Body of pancreas (tissue), 4 donors: ENCODE results near the gene ANKRD22. TPM values are rescaled to one million over a fixed set of nuclear protein-coding genes. Genes with fewer than 3 reads are reported as not detected.

Experiments
- ATAC-seq: fragments of 150-250 bp; one replicate; pipeline ENCODE4 v1.9.1; 2016
- DNase-seq, 4 donors: peaks; one replicate each; pipeline ENCODE4 v3.0.0-alpha.2; 2019
- H3K27ac ChIP-seq, 4 donors: fragments of 200-600 bp; sonication (generic); 1 replicate in 3 of 4; 2 replicates in 1 of 4; pipeline versions ENCODE4 v1.5.1 to v1.6.1; 2016 to 2019; ENCODE audit warnings: mild to moderate bottlenecking in 1 of 4, mixed read lengths in 1 of 4, moderate library complexity in 1 of 4
- H3K27me3 ChIP-seq, 2 donors: fragments of 200-600 bp; sonication (generic); one replicate each; pipeline ENCODE4 v1.6.0; 2016; ENCODE audit warnings: mild to moderate bottlenecking in 1 of 2
- H3K36me3 ChIP-seq, 2 donors: fragments of 200-600 bp; sonication (generic); replicated peaks in 1 of 2; 2 replicates each; pipeline ENCODE4 v1.5.1; 2016; ENCODE audit warnings: low read depth in 2 of 2; ENCODE audit not compliant: insufficient read depth in 1 of 2
- H3K4me1 ChIP-seq: fragments of 200-600 bp; sonication (generic); one replicate; pipeline ENCODE4 v1.6.0; 2016
- H3K4me3 ChIP-seq, 2 donors: fragments of 200-600 bp; sonication (generic); 1 replicate in 1 of 2; 2 replicates in 1 of 2; pipeline ENCODE4 v1.5.1; 2016 to 2019
- H3K9me3 ChIP-seq, 3 donors: fragments of 200-600 bp; sonication (generic); 1 replicate in 2 of 3; 2 replicates in 1 of 3; pipeline ENCODE4 v1.5.1; 2016
- CTCF ChIP-seq, 7 experiments: fragments of 450-650 bp in 4 of 7; fragments of 200-600 bp in 3 of 7; sonication (generic) in 3 of 7; IDR thresholded peaks; one replicate each; pipeline ENCODE4 v1.5.1; 2016 to 2019; ENCODE audit warnings: antibody characterized with exemption in 7 of 7
- POLR2A ChIP-seq, 3 donors: fragments of 450-650 bp; IDR thresholded peaks; one replicate each; pipeline ENCODE4 v1.6.1; 2016; ENCODE audit warnings: antibody characterized with exemption in 3 of 3, mild to moderate bottlenecking in 2 of 3
- WGBS, 2 donors: methylation state at CpG; one replicate each; pipeline ENCODE4 v1.1.5; 2017; 5-methylcytosine and 5-hydroxymethylcytosine counted together
- intact Hi-C: fragments of 100-400 bp; cut with DNase I; formaldehyde crosslinking; loops from one replicate; pipeline ENCODE4 v1.15.1; 2023
- total RNA-seq, 2 donors: library from RNA; depleted of rRNA; stranded (reverse); fragments of >200 nt; gene quantifications; one replicate each; pipeline ENCODE4 v1.1.0, GENCODE V29; 2016

The ANKRD22 gene
- total RNA-seq, 2 donors from 2014 or later = 5.9 to 13.5 TPM

GRCh38 chr10:88873757-88874156 is 22.1 kb upstream of the ANKRD22 start:
- TF ChIP-seq CTCF (IDR thresholded peaks at IDR 0.05) (no peak), POLR2A (IDR thresholded peaks at IDR 0.05) (no peak)
- H3K36me3 ChIP-seq = no peaks in the 10 kb centered on the region
- no peaks in the 10 kb centered on the region for H3K9me3 ChIP-seq
- ATAC-seq (no peak), DNase-seq (no peak)
- 29 to 39% methylated on average over 2 of the region's 2 CpGs for WGBS, 2 donors
- H3K27ac ChIP-seq = no peak overlapping the region
- intact Hi-C loops = no loop called here
- H3K4me3 ChIP-seq = no peak overlapping the region
- no peaks in the 10 kb centered on the region for H3K4me1 ChIP-seq
- no peaks in the 10 kb centered on the region for H3K27me3 ChIP-seq

GRCh38 chr10:88870089-88870488 is 18.4 kb upstream of the ANKRD22 start:
- no peak for DNase-seq
- Histone ChIP-seq H3K27me3 (no peaks in the 10 kb centered on the region), H3K27ac (no peak overlapping the region), H3K4me3 (no peak overlapping the region), H3K36me3 (no peaks in the 10 kb centered on the region), H3K9me3 (no peaks in the 10 kb centered on the region), H3K4me1 (no peaks in the 10 kb centered on the region)
- ATAC-seq = no peak
- no peak for TF ChIP-seq CTCF (IDR thresholded peaks at IDR 0.05)
- no peak for TF ChIP-seq POLR2A (IDR thresholded peaks at IDR 0.05)
- intact Hi-C loops = no loop called here

- WGBS, 2 donors = 82 to 88% methylated on average over 2 of the region's 2 CpGs
- TF ChIP-seq POLR2A (IDR thresholded peaks at IDR 0.05) = no peak
- TF ChIP-seq CTCF (IDR thresholded peaks at IDR 0.05) = no peak
- intact Hi-C loops = no loop called here
- ATAC-seq (no peak), DNase-seq (no peak)
- H3K4me3 ChIP-seq = no peak overlapping the region
- no peaks in the 10 kb centered on the region for H3K4me1 ChIP-seq
- H3K27me3 ChIP-seq = no peaks in the 10 kb centered on the region
- H3K9me3 ChIP-seq = no peaks in the 10 kb centered on the region
- no peaks in the 10 kb centered on the region for H3K36me3 ChIP-seq
- H3K27ac ChIP-seq = no peak overlapping the region
These were observed 14.8 kb upstream of the ANKRD22 start for GRCh38 chr10:88866454-88866853.

- Histone ChIP-seq H3K9me3 (no peaks in the 10 kb centered on the region), H3K4me1 (no peaks in the 10 kb centered on the region), H3K27ac (no peak overlapping the region), H3K4me3 (no peak overlapping the region), H3K27me3 (no peaks in the 10 kb centered on the region), H3K36me3 (no peaks in the 10 kb centered on the region)
- peak; percentile 40 for ATAC-seq
- TF ChIP-seq CTCF (IDR thresholded peaks at IDR 0.05) (peak in 6 of 7 experiments; percentile 8 to 65 (median 40)), POLR2A (IDR thresholded peaks at IDR 0.05) (no peak)
- peak in 1 of 4 donors; percentile 18 for DNase-seq
- intact Hi-C loops = no loop called here
- 76 to 84% methylated on average over 4 of the region's 4 CpGs for WGBS, 2 donors
These were observed 13.7 kb upstream of the ANKRD22 start for GRCh38 chr10:88865281-88865876.

- ATAC-seq = no peak
- TF ChIP-seq POLR2A (IDR thresholded peaks at IDR 0.05) (no peak), CTCF (IDR thresholded peaks at IDR 0.05) (no peak)
- no peak overlapping the region for H3K4me3 ChIP-seq
- DNase-seq = no peak
- no peak overlapping the region for H3K27ac ChIP-seq
- WGBS, 2 donors = 0 to 81% methylated on average over 1 of the region's 1 CpG
- H3K9me3 ChIP-seq = no peaks in the 10 kb centered on the region
- H3K27me3 ChIP-seq = no peaks in the 10 kb centered on the region
- H3K36me3 ChIP-seq = no peaks in the 10 kb centered on the region
- intact Hi-C loops = no loop called here
- H3K4me1 ChIP-seq = no peaks in the 10 kb centered on the region
These were observed 9.4 kb upstream of the ANKRD22 start for GRCh38 chr10:88861036-88861435.
